ENCODE measurements around the gene RAET1E.
"Not testable (repeated sequence)": the region's sequence is repeated elsewhere in the genome, so short reads cannot be mapped to it uniquely, and the experiment has no call there.

Gene RAET1E

GRCh38 chr6:149927025-149927424, 29.1 kb upstream of the RAET1E start:
- not testable (repeated sequence) for DNase-seq (ENCODE audit: low read depth)

- DNase-seq (ENCODE audit: low read depth) = peak; percentile 58
Measured at GRCh38 chr6:149925974-149926777, 28.3 kb upstream of the RAET1E start.

GRCh38 chr6:149925253-149925973, 27.5 kb upstream of the RAET1E start:
- no peak for DNase-seq (ENCODE audit: low read depth)

- DNase-seq (ENCODE audit: low read depth) = no peak
Measured at GRCh38 chr6:149924933-149925252, 27.0 kb upstream of the RAET1E start.

GRCh38 chr6:149924206-149924932, 26.5 kb upstream of the RAET1E start:
- no peak for DNase-seq (ENCODE audit: low read depth)

- DNase-seq (ENCODE audit: low read depth) = no peak
Measured at GRCh38 chr6:149923327-149923986, 25.5 kb upstream of the RAET1E start.

GRCh38 chr6:149922642-149923326, 24.9 kb upstream of the RAET1E start, which contains the start of gene RAET1G:
RAET1G (minus strand) TSS chr6:149923121; CDS start chr6:149923010, 111 bp downstream.
- DNase-seq (ENCODE audit: low read depth) = peak; percentile 75

GRCh38 chr6:149922091-149922490, 24.2 kb upstream of the RAET1E start:
- not testable (repeated sequence) for DNase-seq (ENCODE audit: low read depth)

GRCh38 chr6:149921361-149921760, 23.4 kb upstream of the RAET1E start:
- no peak for DNase-seq (ENCODE audit: low read depth)

GRCh38 chr6:149919834-149920225, 21.9 kb upstream of the RAET1E start:
- DNase-seq (ENCODE audit: low read depth) = no peak

- DNase-seq (ENCODE audit: low read depth) = not testable (repeated sequence)
Measured at GRCh38 chr6:149919126-149919833, 21.4 kb upstream of the RAET1E start.

GRCh38 chr6:149918151-149918905, 20.4 kb upstream of the RAET1E start:
- no peak for DNase-seq (ENCODE audit: low read depth)

GRCh38 chr6:149917679-149918078, 19.8 kb upstream of the RAET1E start:
- no peak for DNase-seq (ENCODE audit: low read depth)

GRCh38 chr6:149915970-149916865, 18.3 kb upstream of the RAET1E start:
- DNase-seq (ENCODE audit: low read depth) = no peak

- no peak for DNase-seq (ENCODE audit: low read depth)
Measured at GRCh38 chr6:149913540-149914240, 15.8 kb upstream of the RAET1E start.

- no peak for DNase-seq (ENCODE audit: low read depth)
Measured at GRCh38 chr6:149913085-149913484, 15.2 kb upstream of the RAET1E start.

GRCh38 chr6:149912680-149913079, 14.8 kb upstream of the RAET1E start:
- not testable (repeated sequence) for DNase-seq (ENCODE audit: low read depth)

- no peak for DNase-seq (ENCODE audit: low read depth)
Measured at GRCh38 chr6:149910721-149911151, 12.8 kb upstream of the RAET1E start.

Measured in T follicular helper cell (primary cell).